ENCODE data around the gene SYTL3. TPM values are rescaled to one million over a fixed set of nuclear protein-coding genes. Genes with fewer than 3 reads are reported as not detected.
A peak's percentile ranks its signal among the peaks of the same experiment; 100 is the strongest.

The SYTL3 gene
- total RNA-seq, 1 experiment from 2014 or later: 0.09 TPM

DNA sequence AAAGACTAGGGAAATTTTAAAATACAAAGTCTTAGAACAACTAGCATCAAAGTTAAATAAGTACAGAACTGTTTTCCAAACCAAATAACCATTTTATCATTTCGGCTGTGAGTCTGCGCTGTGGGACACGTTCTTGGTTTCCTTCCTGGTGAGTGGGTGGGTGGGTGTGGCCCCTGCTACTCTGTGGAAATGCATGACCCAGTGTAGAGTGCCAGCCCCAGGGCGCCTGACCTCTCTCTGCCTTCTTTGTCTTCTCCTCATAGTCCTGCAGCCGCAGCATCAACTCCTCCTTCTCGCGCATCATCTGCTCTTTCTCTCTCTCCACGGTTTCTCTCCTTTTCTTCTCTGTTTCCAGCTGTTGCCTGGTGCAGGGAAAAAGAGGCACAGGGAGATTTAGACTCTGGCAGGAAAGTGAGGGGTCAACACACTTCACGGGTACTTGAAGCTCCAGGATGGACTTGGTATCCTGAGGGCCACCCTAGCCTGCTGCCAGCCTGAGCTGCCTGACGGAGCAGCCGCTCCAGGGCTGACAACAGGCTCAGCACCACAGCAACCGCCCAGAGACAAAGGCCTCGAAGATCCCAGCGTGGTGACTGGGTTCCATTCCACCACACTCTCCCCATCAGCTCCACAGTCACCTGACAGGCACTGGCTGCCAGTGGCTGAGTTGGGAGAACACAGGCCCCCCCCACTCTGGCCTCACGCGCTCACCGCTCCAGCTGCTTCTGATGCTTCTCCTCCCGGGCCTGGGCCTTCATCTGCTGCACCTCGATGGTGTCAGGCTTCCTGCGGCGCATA lies 120.9 kb downstream of the SYTL3 start:
- Histone ChIP-seq H3T11ph (ENCODE audit: low read length) (no peak overlapping the region), H2BK12ac (ENCODE audit: insufficient read length, low read depth, low read length) (no peak overlapping the region), H2BK15ac (ENCODE audit: low read depth, low read length) (no peak overlapping the region), H3K27me3 (ENCODE audit: insufficient read depth, low read length) (no peaks in the 10 kb centered on the region), H3K9me3 (ENCODE audit: control insufficient read depth, low read depth, low read length) (no peaks in the 10 kb centered on the region), H2AFZ (ENCODE audit: low read length) (no peak overlapping the region), H2BK120ac (ENCODE audit: low read depth, low read length, poor library complexity, severe bottlenecking) (no peak overlapping the region), H3K14ac (ENCODE audit: insufficient read depth, low read length) (no peak overlapping the region), H4K20me1 (ENCODE audit: control insufficient read depth, insufficient read depth, insufficient read length) (no peaks in the 10 kb centered on the region), H3K27ac (ENCODE audit: insufficient read length, low read depth, low read length) (no peak overlapping the region), H3K23me2 (ENCODE audit: insufficient read length, low read depth, low read length, poor library complexity, severe bottlenecking) (no peaks in the 10 kb centered on the region), H2AK5ac (ENCODE audit: insufficient read length, low read length) (no peak overlapping the region), H3K9ac (ENCODE audit: extremely low read depth, insufficient read length, low read length) (no peak overlapping the region), H3K79me1 (ENCODE audit: insufficient read depth, low read depth, low read length, poor library complexity, severe bottlenecking) (no peaks in the 10 kb centered on the region), H2BK5ac (ENCODE audit: insufficient read length, low read length) (no peak overlapping the region), H3K23ac (ENCODE audit: insufficient read length, low read depth, low read length) (no peak overlapping the region), H3K79me2 (ENCODE audit: insufficient read depth, low read length) (no peaks in the 10 kb centered on the region), H2BK20ac (ENCODE audit: low read depth, low read length, poor library complexity, severe bottlenecking) (no peak overlapping the region), H3K18ac (ENCODE audit: insufficient read length, low read depth, low read length) (no peak overlapping the region), H3K4me2 (ENCODE audit: insufficient read depth, insufficient read length, low read length) (no peak overlapping the region), H3K4me1 (ENCODE audit: insufficient read depth, low read length) (no peaks in the 10 kb centered on the region), H4K91ac (ENCODE audit: insufficient read length, low read depth, low read length) (no peak overlapping the region), H3K4ac (ENCODE audit: low read depth, low read length) (no peak overlapping the region), H4K8ac (replicated peaks; ENCODE audit: insufficient read length, low read depth, low read length) (no peak overlapping the region), H4K5ac (ENCODE audit: insufficient read length, low read depth, low read length) (no peak overlapping the region), H3K56ac (ENCODE audit: insufficient read length, low read depth, low read length) (no peak overlapping the region)
- Mint-ChIP-seq H3K4me1 (peaks cover 13 to 18% of the 10 kb centered on the region in 2 experiments), H3K4me3 (no peak overlapping the region), H3K9me3 (no peaks in the 10 kb centered on the region), H3K27me3 (ENCODE audit: low read depth) (no peaks in the 10 kb centered on the region; the same call in none of the 2 replicates), H3K27ac (peak overlapping the region; percentile 82 to 85 (median 85); a peak in 5 of 7 replicates), H3K36me3 (ENCODE audit: insufficient read depth in 1 of 3, low read depth in 3 of 3) (peaks cover 72 to 100% (median 93%) of the 10 kb centered on the region in 3 experiments)
- WGBS (ENCODE audit: extremely low coverage, insufficient read length, low lambda C conversion rate): no CpG with 5 or more reads among the region's 21 CpGs
- TF ChIP-seq, protein P1, sequence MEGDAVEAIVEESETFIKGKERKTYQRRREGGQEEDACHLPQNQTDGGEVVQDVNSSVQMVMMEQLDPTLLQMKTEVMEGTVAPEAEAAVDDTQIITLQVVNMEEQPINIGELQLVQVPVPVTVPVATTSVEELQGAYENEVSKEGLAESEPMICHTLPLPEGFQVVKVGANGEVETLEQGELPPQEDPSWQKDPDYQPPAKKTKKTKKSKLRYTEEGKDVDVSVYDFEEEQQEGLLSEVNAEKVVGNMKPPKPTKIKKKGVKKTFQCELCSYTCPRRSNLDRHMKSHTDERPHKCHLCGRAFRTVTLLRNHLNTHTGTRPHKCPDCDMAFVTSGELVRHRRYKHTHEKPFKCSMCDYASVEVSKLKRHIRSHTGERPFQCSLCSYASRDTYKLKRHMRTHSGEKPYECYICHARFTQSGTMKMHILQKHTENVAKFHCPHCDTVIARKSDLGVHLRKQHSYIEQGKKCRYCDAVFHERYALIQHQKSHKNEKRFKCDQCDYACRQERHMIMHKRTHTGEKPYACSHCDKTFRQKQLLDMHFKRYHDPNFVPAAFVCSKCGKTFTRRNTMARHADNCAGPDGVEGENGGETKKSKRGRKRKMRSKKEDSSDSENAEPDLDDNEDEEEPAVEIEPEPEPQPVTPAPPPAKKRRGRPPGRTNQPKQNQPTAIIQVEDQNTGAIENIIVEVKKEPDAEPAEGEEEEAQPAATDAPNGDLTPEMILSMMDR (conservative IDR thresholded peaks at IDR 0.05): no peak
- no peak for DNase-seq

Data from H9 (cell line).